PFSK-1 (cell line): ENCODE results near the gene RRAD.

Source experiments
- FOXP2 ChIP-seq: optimal IDR thresholded peaks from 2 replicates; pipeline ENCODE3; 2011; ENCODE audit warnings: borderline replicate concordance, control low read depth, inconsistent platforms; ENCODE audit not compliant: insufficient read depth; ENCODE audit errors: extremely low read length, extremely low read depth
- POLR2AphosphoS5 ChIP-seq: IDR thresholded peaks from 2 replicates; pipeline ENCODE4 v1.6.1; 2012; ENCODE audit warnings: low read depth, mild to moderate bottlenecking, control low read depth, low read length, moderate library complexity
- SIN3A ChIP-seq: IDR thresholded peaks from 2 replicates; pipeline ENCODE4 v1.6.1; 2012; ENCODE audit warnings: mild to moderate bottlenecking, low read length, moderate library complexity, borderline replicate concordance; ENCODE audit not compliant: insufficient read depth
- TAF1 ChIP-seq: IDR thresholded peaks from 2 replicates; pipeline ENCODE4 v1.6.1; 2012; ENCODE audit warnings: low read length, control low read depth, borderline replicate concordance; ENCODE audit not compliant: insufficient read depth
- TF ChIP-seq, protein P1 (sequence below), 2 experiments: IDR thresholded peaks; 2 replicates each; pipeline versions ENCODE4 v1.6.1 to v1.8.0; 2011 to 2012; ENCODE audit warnings: low read depth in 2 of 2, low read length in 2 of 2, control low read depth in 1 of 2, inconsistent platforms in 1 of 2, mild to moderate bottlenecking in 1 of 2, moderate library complexity in 1 of 2; ENCODE audit not compliant: insufficient read depth in 1 of 2

RRAD gene

DNA sequence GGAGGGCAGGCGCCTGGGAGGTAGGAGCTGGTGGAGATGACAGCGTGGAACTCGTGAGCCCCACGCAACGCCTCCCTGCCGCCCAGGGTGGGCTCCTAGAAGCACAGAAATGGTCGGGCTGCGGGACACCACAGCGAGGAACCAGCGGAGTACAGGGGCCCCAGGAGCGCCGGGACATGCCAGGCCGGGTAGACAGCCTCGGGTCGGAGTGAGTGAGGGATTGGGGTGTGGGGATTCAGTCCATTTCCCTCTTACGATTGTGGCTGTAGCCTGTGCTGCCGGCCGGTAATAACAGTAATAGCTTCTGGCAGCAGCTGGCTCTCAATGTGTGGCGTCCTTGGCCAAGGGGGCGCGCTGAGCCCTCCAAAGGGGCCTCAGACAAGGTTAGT is 23.5 kb upstream of the RRAD start:
- TF ChIP-seq SIN3A (no peak), TAF1 (no peak), FOXP2 (no peak), POLR2AphosphoS5 (no peak)
- TF ChIP-seq, protein P1, sequence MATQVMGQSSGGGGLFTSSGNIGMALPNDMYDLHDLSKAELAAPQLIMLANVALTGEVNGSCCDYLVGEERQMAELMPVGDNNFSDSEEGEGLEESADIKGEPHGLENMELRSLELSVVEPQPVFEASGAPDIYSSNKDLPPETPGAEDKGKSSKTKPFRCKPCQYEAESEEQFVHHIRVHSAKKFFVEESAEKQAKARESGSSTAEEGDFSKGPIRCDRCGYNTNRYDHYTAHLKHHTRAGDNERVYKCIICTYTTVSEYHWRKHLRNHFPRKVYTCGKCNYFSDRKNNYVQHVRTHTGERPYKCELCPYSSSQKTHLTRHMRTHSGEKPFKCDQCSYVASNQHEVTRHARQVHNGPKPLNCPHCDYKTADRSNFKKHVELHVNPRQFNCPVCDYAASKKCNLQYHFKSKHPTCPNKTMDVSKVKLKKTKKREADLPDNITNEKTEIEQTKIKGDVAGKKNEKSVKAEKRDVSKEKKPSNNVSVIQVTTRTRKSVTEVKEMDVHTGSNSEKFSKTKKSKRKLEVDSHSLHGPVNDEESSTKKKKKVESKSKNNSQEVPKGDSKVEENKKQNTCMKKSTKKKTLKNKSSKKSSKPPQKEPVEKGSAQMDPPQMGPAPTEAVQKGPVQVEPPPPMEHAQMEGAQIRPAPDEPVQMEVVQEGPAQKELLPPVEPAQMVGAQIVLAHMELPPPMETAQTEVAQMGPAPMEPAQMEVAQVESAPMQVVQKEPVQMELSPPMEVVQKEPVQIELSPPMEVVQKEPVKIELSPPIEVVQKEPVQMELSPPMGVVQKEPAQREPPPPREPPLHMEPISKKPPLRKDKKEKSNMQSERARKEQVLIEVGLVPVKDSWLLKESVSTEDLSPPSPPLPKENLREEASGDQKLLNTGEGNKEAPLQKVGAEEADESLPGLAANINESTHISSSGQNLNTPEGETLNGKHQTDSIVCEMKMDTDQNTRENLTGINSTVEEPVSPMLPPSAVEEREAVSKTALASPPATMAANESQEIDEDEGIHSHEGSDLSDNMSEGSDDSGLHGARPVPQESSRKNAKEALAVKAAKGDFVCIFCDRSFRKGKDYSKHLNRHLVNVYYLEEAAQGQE (IDR thresholded peaks at IDR 0.05; ENCODE audit: insufficient read depth in 1 of 2, low read depth in 2 of 2, low read length in 2 of 2) = no peak

DNA sequence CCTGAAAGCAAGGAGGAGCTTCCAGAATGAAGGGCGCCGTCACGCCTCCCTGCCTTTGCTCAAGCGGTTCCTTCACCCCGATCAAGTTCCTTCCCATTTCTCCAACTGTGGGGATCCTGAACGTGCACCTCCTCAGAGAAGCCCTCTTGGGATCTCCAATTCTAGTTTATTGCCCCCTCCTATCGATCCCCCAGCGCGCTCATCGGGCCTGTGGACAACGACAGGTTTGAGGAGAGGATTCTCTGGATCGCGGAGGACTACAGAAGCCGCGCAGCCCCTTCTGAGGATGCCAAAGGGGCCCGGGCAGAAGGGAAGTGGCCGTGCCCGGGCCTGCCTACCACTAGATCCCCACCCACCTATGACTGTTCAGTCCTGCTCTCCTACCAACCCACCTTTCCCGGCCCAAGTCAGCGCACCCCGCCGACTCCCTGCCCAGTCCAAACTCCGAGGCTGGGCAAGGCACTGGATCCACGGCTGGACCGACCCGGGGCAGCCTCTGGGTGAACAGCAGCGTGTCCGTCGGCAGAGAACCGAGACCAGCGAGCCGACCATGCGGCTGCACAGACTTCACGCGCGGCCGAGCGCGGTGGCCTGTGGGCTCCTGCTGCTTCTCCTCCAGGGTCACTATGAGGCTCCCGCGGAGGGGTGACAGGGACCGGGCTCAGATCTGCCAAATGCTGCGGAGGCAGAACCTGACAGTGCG is 22.9 kb upstream of the RRAD start:
- TF ChIP-seq SIN3A (no peak), POLR2AphosphoS5 (no peak), FOXP2 (no peak), TAF1 (no peak)
- TF ChIP-seq, protein P1 (IDR thresholded peaks at IDR 0.05; ENCODE audit: insufficient read depth in 1 of 2, low read depth in 2 of 2, low read length in 2 of 2) = no peak

DNA sequence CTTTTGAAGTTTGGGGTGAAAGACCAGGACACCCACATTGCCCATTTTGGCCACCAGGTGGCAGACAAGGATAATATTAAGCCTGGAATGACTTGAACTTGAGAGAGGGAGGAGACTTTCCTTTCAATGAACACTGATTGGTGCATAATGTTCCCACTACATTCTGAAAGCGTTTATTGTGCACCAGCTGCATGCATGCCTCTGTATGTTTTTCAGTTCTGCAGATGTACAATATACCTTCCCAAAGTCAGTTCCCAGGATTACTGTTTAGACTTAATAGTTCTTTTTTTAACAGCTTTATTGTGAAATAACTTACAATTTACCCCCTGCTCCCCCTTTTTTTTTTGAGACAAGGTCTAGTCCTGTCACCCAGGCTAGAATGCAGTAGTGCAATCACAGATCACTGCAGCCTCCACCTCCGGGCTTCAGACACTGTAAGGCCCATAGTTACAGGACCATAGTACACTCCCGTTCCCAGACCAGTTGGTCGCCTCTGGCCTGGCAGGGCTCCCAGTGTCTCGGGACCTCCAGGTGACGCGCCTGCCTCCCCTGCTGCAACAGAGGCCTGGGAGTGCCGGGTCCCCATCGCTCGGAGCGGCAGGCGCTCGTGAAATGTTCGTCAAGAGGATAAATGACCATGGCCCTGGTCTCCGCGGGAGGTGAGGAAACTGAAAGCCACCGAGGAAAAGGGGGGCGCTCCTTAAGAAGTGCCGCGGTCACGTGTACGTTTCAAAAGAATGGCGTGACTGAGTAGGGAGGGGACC is 22.1 kb upstream of the RRAD start:
- no peak for TF ChIP-seq FOXP2
- TF ChIP-seq TAF1 = no peak
- TF ChIP-seq POLR2AphosphoS5 = no peak
- TF ChIP-seq SIN3A = no peak
- TF ChIP-seq, protein P1 (IDR thresholded peaks at IDR 0.05; ENCODE audit: insufficient read depth in 1 of 2, low read depth in 2 of 2, low read length in 2 of 2) = no peak

DNA sequence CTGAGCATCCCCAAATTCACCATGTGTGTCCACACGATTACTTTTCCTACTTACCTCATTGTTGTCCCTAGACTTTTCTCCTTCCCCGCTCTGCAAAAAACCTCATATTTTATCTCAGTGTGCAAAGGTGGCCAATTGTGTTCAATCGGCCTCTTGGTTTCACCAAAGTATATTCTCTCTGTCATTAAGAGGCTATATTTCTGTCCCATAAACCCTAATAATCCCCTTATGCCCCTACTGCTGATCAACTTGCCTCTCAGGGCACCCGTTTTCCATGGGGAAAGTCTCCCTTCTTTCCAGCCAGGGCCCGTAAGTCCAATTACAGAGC is 21.6 kb upstream of the RRAD start:
- TF ChIP-seq POLR2AphosphoS5 = no peak
- TF ChIP-seq, protein P1 (IDR thresholded peaks at IDR 0.05; ENCODE audit: insufficient read depth in 1 of 2, low read depth in 2 of 2, low read length in 2 of 2) = no peak
- no peak for TF ChIP-seq SIN3A
- no peak for TF ChIP-seq FOXP2
- no peak for TF ChIP-seq TAF1
